T-helper 1 cell treated with Interleukin-12 subunit alpha and Interleukin-12 subunit beta and Interleukin-4 antibody, amounts not matched to agents 30 μg/mL and 1 μg/mL, for 36 hours (primary cell): Measurements from ENCODE around the gene POU2AF1.

ENCODE experiments used
- H3K27ac Mint-ChIP-seq: one replicate; pipeline ENCODE4 v1.8.0; 2021; ENCODE audit warnings: mild to moderate bottlenecking, mixed read lengths
- H3K27me3 Mint-ChIP-seq: one replicate; pipeline ENCODE4 v1.8.0; 2021; ENCODE audit warnings: low read depth, mixed read lengths
- H3K36me3 Mint-ChIP-seq: one replicate; pipeline ENCODE4 v1.8.0; 2021; ENCODE audit warnings: low read depth, mixed read lengths
- H3K4me1 Mint-ChIP-seq: one replicate; pipeline ENCODE4 v1.8.0; 2021; ENCODE audit warnings: low read depth, mixed read lengths
- H3K4me3 Mint-ChIP-seq: one replicate; pipeline ENCODE4 v1.8.0; 2021; ENCODE audit warnings: mild to moderate bottlenecking, moderate library complexity, mixed read lengths
- H3K9me3 Mint-ChIP-seq: one replicate; pipeline ENCODE4 v1.8.0; 2021; ENCODE audit warnings: mixed read lengths

The POU2AF1 gene

DNA sequence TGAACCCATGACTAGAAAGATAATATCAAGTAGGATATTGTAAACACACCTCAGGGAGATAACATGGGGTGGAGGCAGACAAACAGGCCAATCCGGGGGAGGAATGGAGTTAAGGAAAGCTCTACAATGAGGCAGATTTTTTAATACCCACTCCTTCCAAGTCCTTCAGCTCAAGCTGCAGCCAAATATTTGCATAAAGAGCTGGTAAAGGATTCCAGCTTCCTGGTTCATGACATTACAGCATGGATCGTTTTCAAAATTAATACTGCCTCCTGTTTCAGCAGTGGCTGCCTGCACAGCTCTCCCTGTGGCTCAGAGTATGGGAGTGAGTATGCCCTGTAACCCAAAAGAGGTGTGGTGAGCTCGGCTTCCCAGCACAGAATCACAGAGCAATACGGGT, 75.6 kb downstream of the POU2AF1 start:
- Mint-ChIP-seq H3K27me3 (peaks cover 69% of the 10 kb centered on the region), H3K4me1 (no peaks in the 10 kb centered on the region), H3K4me3 (no peak overlapping the region), H3K9me3 (no peaks in the 10 kb centered on the region), H3K36me3 (no peaks in the 10 kb centered on the region), H3K27ac (no peak overlapping the region)

DNA sequence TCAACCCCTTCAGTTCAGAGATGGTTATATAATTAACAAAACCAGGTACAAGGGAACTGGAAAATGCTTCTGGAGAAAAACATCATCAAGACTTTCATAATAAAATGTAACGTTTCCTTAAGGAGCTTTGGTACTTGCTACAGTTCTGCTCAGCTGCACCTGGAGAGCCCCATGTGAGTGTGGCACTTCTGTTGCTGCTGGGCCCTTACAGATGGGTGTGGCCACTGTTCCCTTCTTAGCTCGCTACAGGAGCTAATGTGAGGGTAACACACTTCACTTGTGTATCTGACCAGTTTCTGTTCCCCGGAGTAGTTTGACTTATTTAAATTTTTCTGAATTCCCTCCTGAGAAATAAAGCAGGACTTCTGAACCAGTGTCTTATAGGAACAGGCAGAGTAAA, 76.8 kb downstream of the POU2AF1 start:
- no peaks in the 10 kb centered on the region for H3K9me3 Mint-ChIP-seq
- no peak overlapping the region for H3K27ac Mint-ChIP-seq
- peaks cover 3% of the 10 kb centered on the region for H3K4me1 Mint-ChIP-seq
- H3K36me3 Mint-ChIP-seq = no peaks in the 10 kb centered on the region
- H3K27me3 Mint-ChIP-seq = peaks cover 80% of the 10 kb centered on the region
- no peak overlapping the region for H3K4me3 Mint-ChIP-seq
